Ovary (tissue), 10 donors: Measurements from ENCODE around the gene PCARE. TPM values are rescaled to one million over a fixed set of nuclear protein-coding genes. Genes with fewer than 3 reads are reported as not detected.

ENCODE experiments used
- DNase-seq, 5 donors: peaks; one replicate each; pipeline ENCODE4 v3.0.0-alpha.2; 2019 to 2020
- H3K27ac ChIP-seq, 2 donors: fragments of 200-600 bp; one replicate each; pipeline versions ENCODE4 v1.5.1 to v1.8.0; 2019 to 2022
- H3K27me3 ChIP-seq: fragments of 200-600 bp; one replicate; pipeline ENCODE4 v1.8.0; 2022
- H3K36me3 ChIP-seq: fragments of 200-600 bp; sonication (generic); one replicate; pipeline ENCODE4 v1.5.1; 2019
- H3K4me1 ChIP-seq: one replicate; pipeline ENCODE4 v1.8.1; 2013; ENCODE audit warnings: mild to moderate bottlenecking, moderate library complexity; ENCODE audit not compliant: insufficient read depth
- H3K4me3 ChIP-seq: fragments of 200-600 bp; sonication (generic); one replicate; pipeline ENCODE4 v1.5.1; 2017
- H3K9me3 ChIP-seq, 2 donors: fragments of 200-600 bp in 1 of 2; sonication (generic) in 1 of 2; one replicate each; pipeline versions ENCODE4 v1.5.1 to v1.8.1; 2013 to 2019; ENCODE audit warnings: mild to moderate bottlenecking in 1 of 2, moderate library complexity in 1 of 2
- CTCF ChIP-seq, 3 donors: fragments of 450-650 bp in 2 of 3; fragments of 200-600 bp in 1 of 3; IDR thresholded peaks; one replicate each; pipeline versions ENCODE4 v1.5.1 to v1.8.0; 2016 to 2022; ENCODE audit warnings: antibody characterized with exemption in 3 of 3, mild to moderate bottlenecking in 1 of 3
- EP300 ChIP-seq: sonication (generic); formaldehyde crosslinking; IDR thresholded peaks from one replicate; pipeline ENCODE4 v1.6.1; 2017; ENCODE audit warnings: antibody characterized with exemption
- POLR2A ChIP-seq: fragments of 450-650 bp; IDR thresholded peaks from one replicate; pipeline ENCODE4 v1.6.1; 2017; ENCODE audit warnings: antibody characterized with exemption, mild to moderate bottlenecking, moderate library complexity
- WGBS, 3 donors: extraction: QIAGEN DNeasy Blood & Tissue Kit in 1 of 3; methylation state at CpG; one replicate each; pipeline versions ENCODE4 v1.1.5 to v1.1.7; 2013 to 2017; 5-methylcytosine and 5-hydroxymethylcytosine counted together
- intact Hi-C, 4 donors: fragments of 100-400 bp; cut with DNase I; formaldehyde crosslinking; loops; one replicate each; pipeline versions ENCODE4 v1.11.0 to v1.15.1; 2022 to 2023
- long read RNA-seq, 3 donors: library from polyadenylated mRNA in 2 of 3; unstranded in 2 of 3; transcript quantifications; one replicate each; pipeline ENCODE4 v2.0.0 and lab custom pipeline, GENCODE V29; 2021 to 2026
- polyA plus RNA-seq, 2 donors: library from polyadenylated mRNA; stranded (reverse); fragments of 200-250 nt in 1 of 2; fragments of 350-450 nt in 1 of 2; fragmentation: Illumina TruSeq in 1 of 2; extraction: RNeasy Lipid Tissue Mini Kit (QIAGEN cat#74804) in 1 of 2; gene quantifications; one replicate each; pipeline ENCODE4 v1.2.3, GENCODE V29; 2013 to 2014
- total RNA-seq, 7 donors: library from RNA; depleted of rRNA in 2 of 7; stranded (reverse); fragments of >200 nt in 2 of 7; fragmentation: NEBNext Ultra II Directional in 3 of 7; extraction: Animal tissue kit (Norgen Biotek cat#: 25700) in 3 of 7; gene quantifications; one replicate each; pipeline versions ENCODE4 v1.1.0 to v1.2.4, GENCODE V29; 2016 to 2023
- donor health status: DM: no; HTN: no; CAD: no; lungs with moderate emphysema.
- donor health status: DM: no; HTN: no; CAD: no.
- donor health status: Bipolar disorder and iron deficiency.
- donor health status: DM: yes; HTN: yes; CAD: no.
- donor health status: DM: no; HTN: no; CAD: no.
- donor health status: DM: yes; HTN: yes; CAD: no.

PCARE gene
- under 1 TPM; 0.08 to 0.27 (median 0.15) TPM for total RNA-seq
- under 1 TPM; 0.30 to 0.50 TPM for polyA plus RNA-seq
- long read RNA-seq, donor 1, partial matches to known transcripts = 0 of 2 reads
- long read RNA-seq, donor 1, other reads (novel, unspliced or antisense) = 2 of 2 reads
- long read RNA-seq, donor 2, partial matches to known transcripts = 51 of 51 reads
- long read RNA-seq, donor 2, other reads (novel, unspliced or antisense) = 0 of 51 reads
- long read RNA-seq, donor 3 = 0 reads

DNA sequence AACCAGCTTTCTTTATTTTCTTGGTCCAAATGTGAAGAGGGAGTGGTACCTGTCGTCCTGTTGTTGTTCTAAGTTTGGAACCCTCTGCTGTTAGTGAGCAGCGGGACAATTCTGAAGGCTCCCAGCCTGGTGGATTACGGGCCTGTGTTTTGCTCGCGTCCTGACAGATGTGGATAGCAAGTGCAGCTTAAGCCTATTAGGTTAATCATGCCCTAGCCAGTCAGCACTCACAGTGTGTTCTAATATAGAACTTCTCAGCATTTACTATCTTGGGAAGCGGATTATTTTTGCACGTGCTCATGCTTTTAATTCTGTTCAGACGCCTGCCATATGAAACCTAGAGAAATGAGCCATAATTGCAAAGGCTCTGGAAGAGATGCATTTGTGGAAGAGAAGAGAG, at the start of gene PCARE:
TSS of gene PCARE (minus strand) at position 113 of the 400 bp plus-strand sequence. CDS start 262 bp downstream, outside the sequence.
- Histone ChIP-seq H3K4me3 (no peak within 1 kb of the TSS), H3K27me3 (no peaks in the 10 kb centered on the region), H3K27ac (no peak within 1 kb of the TSS), H3K4me1 (peaks cover 4% of the 10 kb centered on the region), H3K9me3 (no peaks in the 10 kb centered on the region), H3K36me3 (no peaks in the 10 kb centered on the region)
- intact Hi-C loops = no loop called here
- TF ChIP-seq POLR2A (no peak), EP300 (no peak), CTCF (IDR thresholded peaks at IDR 0.05) (no peak)
- no peak for DNase-seq
- WGBS, 3 donors = 78 to 84% (median 84%) methylated on average over 8 of the region's 8 CpGs

DNA sequence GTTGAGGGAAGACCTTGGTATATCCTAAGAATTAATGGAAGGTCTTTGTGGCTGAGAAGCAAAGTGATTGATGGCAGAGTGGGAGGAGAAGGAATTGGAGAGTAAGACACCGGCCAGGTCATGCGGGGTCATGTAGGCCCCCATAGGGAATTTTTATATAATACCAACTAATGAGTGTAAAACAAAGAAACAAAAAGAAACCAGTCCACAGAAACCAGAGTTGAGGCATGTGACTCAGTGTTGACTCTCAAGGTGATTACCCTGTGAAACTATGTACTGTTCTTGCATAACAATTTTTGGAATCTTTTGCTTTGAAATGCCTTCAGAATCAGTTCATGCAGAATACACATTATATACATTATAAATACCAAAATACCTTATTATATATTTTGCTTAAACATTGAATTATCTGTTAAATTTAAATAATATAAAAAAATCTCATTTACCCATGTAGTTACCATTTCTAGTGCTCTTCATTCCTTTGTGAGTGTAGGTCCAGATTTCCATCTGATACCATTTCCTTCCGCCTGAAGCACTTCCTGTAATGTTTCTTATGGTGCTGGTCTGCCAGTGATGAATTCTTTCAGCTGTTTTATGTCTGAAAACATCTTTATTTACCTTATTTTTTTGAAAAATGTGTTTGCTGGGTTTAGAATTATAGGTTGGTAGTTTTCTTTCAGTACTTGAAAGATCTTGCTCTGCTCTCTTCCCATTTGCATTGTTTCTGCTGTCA, 49.5 kb upstream of the PCARE start:
- H3K27ac ChIP-seq = no peak overlapping the region
- intact Hi-C loops = no loop called here
- TF ChIP-seq EP300 (no peak), CTCF (IDR thresholded peaks at IDR 0.05) (no peak), POLR2A (no peak)
- no peak for DNase-seq
- H3K27me3 ChIP-seq = no peaks in the 10 kb centered on the region
- no peak overlapping the region for H3K4me3 ChIP-seq
- no peaks in the 10 kb centered on the region for H3K4me1 ChIP-seq
- no peaks in the 10 kb centered on the region for H3K36me3 ChIP-seq
- H3K9me3 ChIP-seq = no peaks in the 10 kb centered on the region
- 74 to 85% (median 81%) methylated on average over 3 of the region's 3 CpGs for WGBS, 3 donors

DNA sequence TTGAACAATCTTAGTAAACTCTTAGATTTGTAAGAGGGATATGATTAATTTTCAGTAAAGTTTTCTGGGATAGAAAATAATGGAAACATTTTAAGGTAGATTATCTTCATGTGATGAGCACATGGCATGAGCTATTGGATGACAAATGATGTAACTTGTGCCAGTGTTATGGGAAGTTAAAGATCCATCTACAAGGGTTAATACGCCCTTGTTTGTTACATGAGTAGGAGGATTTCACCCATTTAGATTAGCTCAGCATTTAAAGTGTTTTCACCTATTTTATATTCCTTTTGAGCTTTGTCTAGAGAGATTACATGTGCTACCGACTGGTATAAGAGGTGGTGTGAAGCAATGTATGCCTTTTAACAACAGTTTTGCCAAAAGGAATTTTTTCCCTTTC, 46.5 kb upstream of the PCARE start:
- WGBS, 3 donors = 82 to 87% (median 86%) methylated on average over 2 of the region's 2 CpGs
- H3K4me1 ChIP-seq = peaks cover 2% of the 10 kb centered on the region
- no peaks in the 10 kb centered on the region for H3K36me3 ChIP-seq
- no peaks in the 10 kb centered on the region for H3K27me3 ChIP-seq
- DNase-seq = no peak
- intact Hi-C loops = no loop called here
- H3K4me3 ChIP-seq = no peak overlapping the region
- no peaks in the 10 kb centered on the region for H3K9me3 ChIP-seq
- TF ChIP-seq CTCF (IDR thresholded peaks at IDR 0.05) = no peak
- no peak for TF ChIP-seq EP300
- TF ChIP-seq POLR2A = no peak
- no peak overlapping the region for H3K27ac ChIP-seq

GRCh38 chr2:29119211-29119610, 44.9 kb upstream of the PCARE start:
- no peaks in the 10 kb centered on the region for H3K9me3 ChIP-seq
- no peaks in the 10 kb centered on the region for H3K27me3 ChIP-seq

More at GRCh38 chr2:29119211-29119610, 44.9 kb upstream of the PCARE start:
- intact Hi-C loops = no loop called here
- no peaks in the 10 kb centered on the region for H3K36me3 ChIP-seq
- H3K27ac ChIP-seq = no peak overlapping the region
- 52 to 78% (median 58%) methylated on average over 4 of the region's 4 CpGs for WGBS, 3 donors
- peaks cover 2% of the 10 kb centered on the region for H3K4me1 ChIP-seq
- TF ChIP-seq EP300 (no peak), POLR2A (no peak), CTCF (IDR thresholded peaks at IDR 0.05) (no peak)
- H3K4me3 ChIP-seq = no peak overlapping the region
- DNase-seq = no peak
